HEK293 (cell line): ENCODE results near the gene AFF3.

Source experiments
- CTCF ChIA-PET: fragments of 350-600 bp; formaldehyde crosslinking; extraction: SDS; loops from one replicate; lab custom pipeline; 2021; ENCODE audit warnings: antibody characterized with exemption; lab: Yijun Ruan, JAX
- POLR2A ChIA-PET: fragments of 300-600 bp; formaldehyde crosslinking; extraction: SDS; loops from one replicate; lab custom pipeline; 2020; ENCODE audit warnings: antibody characterized with exemption, inconsistent platforms; lab: Yijun Ruan, JAX
- H3K27ac ChIP-seq: fragments of 200-500 bp; sonication (Bioruptor generic); 2 replicates; pipeline ENCODE4 v1.5.1; 2014; ENCODE audit warnings: low read depth, low read length, control low read depth, inconsistent platforms; ENCODE audit errors: extremely low read depth
- H3K36me3 ChIP-seq, 2 experiments: fragments of 200-500 bp in 1 of 2; sonication (Bioruptor generic) in 1 of 2; 1 replicate in 1 of 2; 2 replicates in 1 of 2; pipeline ENCODE4 v1.5.1; 2014 to 2017; ENCODE audit warnings: inconsistent platforms in 2 of 2, low read length in 2 of 2; ENCODE audit not compliant: control insufficient read depth in 2 of 2, insufficient read depth in 1 of 2
- H3K4me1 ChIP-seq: fragments of 200-500 bp; sonication (Bioruptor generic); 2 replicates; pipeline ENCODE4 v1.5.1; 2014; ENCODE audit warnings: mild to moderate bottlenecking, low read length, inconsistent platforms; ENCODE audit not compliant: control insufficient read depth, insufficient read depth
- H3K4me3 ChIP-seq: 2 replicates; pipeline ENCODE4 v1.5.1; 2011; ENCODE audit warnings: low read depth, mild to moderate bottlenecking, control low read depth, low read length, moderate library complexity
- H3K9me3 ChIP-seq: fragments of 200-500 bp; sonication (Bioruptor generic); 2 replicates; pipeline ENCODE4 v1.5.1; 2014; ENCODE audit warnings: low read depth, low read length, inconsistent platforms; ENCODE audit not compliant: control insufficient read depth, insufficient read depth
- FEZF1 ChIP-seq: fragments of 450-650 bp; formaldehyde crosslinking; IDR thresholded peaks from 2 replicates; pipeline ENCODE4 v1.5.1; 2016; ENCODE audit warnings: missing biosample characterization, missing genetic modification characterization
- GLIS2 ChIP-seq: fragments of 450-650 bp; formaldehyde crosslinking; IDR thresholded peaks from 2 replicates; pipeline ENCODE4 v1.5.1; 2016; ENCODE audit warnings: missing biosample characterization, missing genetic modification characterization
- IKZF3 ChIP-seq: fragments of 450-650 bp; IDR thresholded peaks from 2 replicates; pipeline ENCODE4 v1.5.0; 2018; ENCODE audit warnings: missing biosample characterization, mild to moderate bottlenecking, missing genetic modification characterization, moderate library complexity
- PRDM1 ChIP-seq: fragments of 450-650 bp; formaldehyde crosslinking; IDR thresholded peaks from 2 replicates; pipeline ENCODE4; 2016; ENCODE audit warnings: missing biosample characterization, missing genetic modification characterization
- SETDB1 ChIP-seq: IDR thresholded peaks from one replicate; pipeline ENCODE4 v1.6.1; 2017; ENCODE audit warnings: mild to moderate bottlenecking, low read length, moderate library complexity, mixed read lengths; ENCODE audit not compliant: insufficient read length
- TCF7L2 ChIP-seq: IDR thresholded peaks from 2 replicates; pipeline ENCODE4 v1.6.1; 2011; ENCODE audit warnings: low read depth, mild to moderate bottlenecking, inconsistent platforms, low read length, moderate library complexity, borderline replicate concordance
- YY2 ChIP-seq: fragments of 450-650 bp; formaldehyde crosslinking; IDR thresholded peaks from 2 replicates; pipeline ENCODE4 v1.5.1; 2016; ENCODE audit warnings: missing biosample characterization, missing genetic modification characterization
- ZBTB1 ChIP-seq: fragments of 450-650 bp; formaldehyde crosslinking; IDR thresholded peaks from 2 replicates; pipeline ENCODE4 v1.5.1; 2016; ENCODE audit warnings: missing biosample characterization, missing genetic modification characterization
- ZBTB20 ChIP-seq: fragments of 450-650 bp; formaldehyde crosslinking; IDR thresholded peaks from 2 replicates; pipeline ENCODE4 v1.5.1; 2016; ENCODE audit warnings: missing biosample characterization, missing genetic modification characterization
- ZBTB21 ChIP-seq: fragments of 450-650 bp; formaldehyde crosslinking; IDR thresholded peaks from 2 replicates; pipeline ENCODE4 v1.5.1; 2017; ENCODE audit warnings: missing biosample characterization, missing genetic modification characterization
- ZBTB48 ChIP-seq: fragments of 450-650 bp; formaldehyde crosslinking; IDR thresholded peaks from 2 replicates; pipeline ENCODE4 v1.5.1; 2016; ENCODE audit warnings: missing biosample characterization, missing genetic modification characterization
- ZFP37 ChIP-seq: fragments of 450-650 bp; formaldehyde crosslinking; IDR thresholded peaks from 2 replicates; pipeline ENCODE4 v1.5.1; 2016; ENCODE audit warnings: missing biosample characterization, missing genetic modification characterization
- ZNF114 ChIP-seq: fragments of 450-650 bp; formaldehyde crosslinking; IDR thresholded peaks from 2 replicates; pipeline ENCODE4 v1.5.0; 2017; ENCODE audit warnings: missing biosample characterization, missing genetic modification characterization
- ZNF121 ChIP-seq: fragments of 450-650 bp; formaldehyde crosslinking; IDR thresholded peaks from 2 replicates; pipeline ENCODE4 v1.5.1; 2016; ENCODE audit warnings: missing biosample characterization, missing genetic modification characterization
- ZNF138 ChIP-seq: fragments of 450-650 bp; formaldehyde crosslinking; IDR thresholded peaks from 2 replicates; pipeline ENCODE4 v1.5.1; 2016; ENCODE audit warnings: missing biosample characterization, missing genetic modification characterization, borderline replicate concordance
- ZNF175 ChIP-seq: fragments of 450-650 bp; formaldehyde crosslinking; IDR thresholded peaks from 2 replicates; pipeline ENCODE4 v1.5.1; 2016; ENCODE audit warnings: missing biosample characterization, missing genetic modification characterization
- ZNF202 ChIP-seq: fragments of 450-650 bp; formaldehyde crosslinking; IDR thresholded peaks from 2 replicates; pipeline ENCODE4 v1.5.1; 2016; ENCODE audit warnings: missing biosample characterization, missing genetic modification characterization, borderline replicate concordance
- ZNF274 ChIP-seq, 2 experiments: fragments of 200-500 bp in 1 of 2; fragments of 450-650 bp in 1 of 2; sonication (Bioruptor generic) in 1 of 2; formaldehyde crosslinking in 1 of 2; IDR thresholded peaks; 2 replicates each; pipeline versions ENCODE4 v1.5.1 to v1.6.1; 2014 to 2016; ENCODE audit warnings: borderline replicate concordance in 1 of 2, inconsistent platforms in 1 of 2, low read length in 1 of 2, missing biosample characterization in 1 of 2, missing genetic modification characterization in 1 of 2
- ZNF596 ChIP-seq: fragments of 450-650 bp; IDR thresholded peaks from 2 replicates; pipeline ENCODE4 v1.5.0; 2018; ENCODE audit warnings: missing biosample characterization, mild to moderate bottlenecking, missing genetic modification characterization, moderate library complexity
- TF ChIP-seq, protein P1 (sequence below): fragments of 450-650 bp; formaldehyde crosslinking; IDR thresholded peaks from 2 replicates; pipeline ENCODE4 v1.5.1; 2016; ENCODE audit warnings: missing biosample characterization, missing genetic modification characterization
- TF ChIP-seq, protein P2 (sequence below): fragments of 450-650 bp; formaldehyde crosslinking; IDR thresholded peaks from 2 replicates; pipeline ENCODE4 v1.5.1; 2017; ENCODE audit warnings: missing biosample characterization, missing genetic modification characterization
- TF ChIP-seq, protein P3 (sequence below): fragments of 450-650 bp; formaldehyde crosslinking; conservative IDR thresholded peaks from 2 replicates; pipeline ENCODE4 v1.5.1; 2016; ENCODE audit warnings: low read depth, missing biosample characterization, missing genetic modification characterization

AFF3 gene

DNA sequence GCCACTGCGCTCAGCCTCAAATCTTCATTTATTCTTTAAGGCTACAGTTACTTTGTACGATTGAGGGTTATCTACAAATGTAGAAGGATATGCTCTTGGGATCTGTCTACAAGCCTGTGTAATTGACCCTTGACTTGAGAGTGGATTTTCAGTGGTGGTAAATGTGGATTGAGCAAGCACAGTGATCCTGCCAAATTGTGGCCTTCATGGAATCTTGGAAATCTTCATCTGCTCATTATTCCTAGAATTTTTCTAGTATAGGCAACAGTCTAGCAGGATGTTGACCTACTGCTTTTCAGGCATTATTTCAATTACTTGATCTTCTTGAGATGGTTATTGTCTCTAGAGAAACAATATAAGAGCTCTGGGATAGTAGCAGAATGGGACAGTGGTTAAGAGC is 426.4 kb downstream of the AFF3 start:
- ChIA-PET POLR2A (no interaction called here), CTCF (interaction anchor here (0.6 to 0.7 kb wide), 2 partner anchors 15 to 298 kb away, joined by 3 to 4 read pairs; no protein-coding TSS in a partner anchor)
- no peak overlapping the region for H3K27ac ChIP-seq
- H3K4me1 ChIP-seq: no peaks in the 10 kb centered on the region
- H3K4me3 ChIP-seq: no peak overlapping the region
- no peaks in the 10 kb centered on the region for H3K9me3 ChIP-seq
- TF ChIP-seq ZNF596 (no peak), ZNF138 (tag by site-specific recombination) (no peak), GLIS2 (tag by site-specific recombination) (no peak), ZBTB20 (tag by site-specific recombination) (no peak), ZNF202 (tag by site-specific recombination) (no peak), ZBTB21 (tag by site-specific recombination) (no peak), TCF7L2 (no peak), ZNF274 (IDR thresholded peaks at IDR 0.05; ENCODE audit: low read length) (no peak), ZNF274 (tag by site-specific recombination; IDR thresholded peaks at IDR 0.05; ENCODE audit: borderline replicate concordance) (no peak)
- TF ChIP-seq, protein P1, sequence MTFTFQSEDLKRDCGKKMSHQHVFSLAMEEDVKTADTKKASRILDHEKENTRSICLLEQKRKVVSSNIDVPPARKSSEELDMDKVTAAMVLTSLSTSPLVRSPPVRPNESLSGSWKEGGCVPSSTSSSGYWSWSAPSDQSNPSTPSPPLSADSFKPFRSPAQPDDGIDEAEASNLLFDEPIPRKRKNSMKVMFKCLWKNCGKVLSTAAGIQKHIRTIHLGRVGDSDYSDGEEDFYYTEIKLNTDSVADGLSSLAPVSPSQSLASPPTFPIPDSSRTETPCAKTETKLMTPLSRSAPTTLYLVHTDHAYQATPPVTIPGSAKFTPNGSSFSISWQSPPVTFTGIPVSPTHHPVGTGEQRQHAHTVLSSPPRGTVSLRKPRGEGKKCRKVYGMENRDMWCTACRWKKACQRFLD (tag by site-specific recombination): no peak
- TF ChIP-seq, protein P2, sequence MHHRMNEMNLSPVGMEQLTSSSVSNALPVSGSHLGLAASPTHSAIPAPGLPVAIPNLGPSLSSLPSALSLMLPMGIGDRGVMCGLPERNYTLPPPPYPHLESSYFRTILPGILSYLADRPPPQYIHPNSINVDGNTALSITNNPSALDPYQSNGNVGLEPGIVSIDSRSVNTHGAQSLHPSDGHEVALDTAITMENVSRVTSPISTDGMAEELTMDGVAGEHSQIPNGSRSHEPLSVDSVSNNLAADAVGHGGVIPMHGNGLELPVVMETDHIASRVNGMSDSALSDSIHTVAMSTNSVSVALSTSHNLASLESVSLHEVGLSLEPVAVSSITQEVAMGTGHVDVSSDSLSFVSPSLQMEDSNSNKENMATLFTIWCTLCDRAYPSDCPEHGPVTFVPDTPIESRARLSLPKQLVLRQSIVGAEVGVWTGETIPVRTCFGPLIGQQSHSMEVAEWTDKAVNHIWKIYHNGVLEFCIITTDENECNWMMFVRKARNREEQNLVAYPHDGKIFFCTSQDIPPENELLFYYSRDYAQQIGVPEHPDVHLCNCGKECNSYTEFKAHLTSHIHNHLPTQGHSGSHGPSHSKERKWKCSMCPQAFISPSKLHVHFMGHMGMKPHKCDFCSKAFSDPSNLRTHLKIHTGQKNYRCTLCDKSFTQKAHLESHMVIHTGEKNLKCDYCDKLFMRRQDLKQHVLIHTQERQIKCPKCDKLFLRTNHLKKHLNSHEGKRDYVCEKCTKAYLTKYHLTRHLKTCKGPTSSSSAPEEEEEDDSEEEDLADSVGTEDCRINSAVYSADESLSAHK (tag by site-specific recombination): no peak
- TF ChIP-seq, protein P3, sequence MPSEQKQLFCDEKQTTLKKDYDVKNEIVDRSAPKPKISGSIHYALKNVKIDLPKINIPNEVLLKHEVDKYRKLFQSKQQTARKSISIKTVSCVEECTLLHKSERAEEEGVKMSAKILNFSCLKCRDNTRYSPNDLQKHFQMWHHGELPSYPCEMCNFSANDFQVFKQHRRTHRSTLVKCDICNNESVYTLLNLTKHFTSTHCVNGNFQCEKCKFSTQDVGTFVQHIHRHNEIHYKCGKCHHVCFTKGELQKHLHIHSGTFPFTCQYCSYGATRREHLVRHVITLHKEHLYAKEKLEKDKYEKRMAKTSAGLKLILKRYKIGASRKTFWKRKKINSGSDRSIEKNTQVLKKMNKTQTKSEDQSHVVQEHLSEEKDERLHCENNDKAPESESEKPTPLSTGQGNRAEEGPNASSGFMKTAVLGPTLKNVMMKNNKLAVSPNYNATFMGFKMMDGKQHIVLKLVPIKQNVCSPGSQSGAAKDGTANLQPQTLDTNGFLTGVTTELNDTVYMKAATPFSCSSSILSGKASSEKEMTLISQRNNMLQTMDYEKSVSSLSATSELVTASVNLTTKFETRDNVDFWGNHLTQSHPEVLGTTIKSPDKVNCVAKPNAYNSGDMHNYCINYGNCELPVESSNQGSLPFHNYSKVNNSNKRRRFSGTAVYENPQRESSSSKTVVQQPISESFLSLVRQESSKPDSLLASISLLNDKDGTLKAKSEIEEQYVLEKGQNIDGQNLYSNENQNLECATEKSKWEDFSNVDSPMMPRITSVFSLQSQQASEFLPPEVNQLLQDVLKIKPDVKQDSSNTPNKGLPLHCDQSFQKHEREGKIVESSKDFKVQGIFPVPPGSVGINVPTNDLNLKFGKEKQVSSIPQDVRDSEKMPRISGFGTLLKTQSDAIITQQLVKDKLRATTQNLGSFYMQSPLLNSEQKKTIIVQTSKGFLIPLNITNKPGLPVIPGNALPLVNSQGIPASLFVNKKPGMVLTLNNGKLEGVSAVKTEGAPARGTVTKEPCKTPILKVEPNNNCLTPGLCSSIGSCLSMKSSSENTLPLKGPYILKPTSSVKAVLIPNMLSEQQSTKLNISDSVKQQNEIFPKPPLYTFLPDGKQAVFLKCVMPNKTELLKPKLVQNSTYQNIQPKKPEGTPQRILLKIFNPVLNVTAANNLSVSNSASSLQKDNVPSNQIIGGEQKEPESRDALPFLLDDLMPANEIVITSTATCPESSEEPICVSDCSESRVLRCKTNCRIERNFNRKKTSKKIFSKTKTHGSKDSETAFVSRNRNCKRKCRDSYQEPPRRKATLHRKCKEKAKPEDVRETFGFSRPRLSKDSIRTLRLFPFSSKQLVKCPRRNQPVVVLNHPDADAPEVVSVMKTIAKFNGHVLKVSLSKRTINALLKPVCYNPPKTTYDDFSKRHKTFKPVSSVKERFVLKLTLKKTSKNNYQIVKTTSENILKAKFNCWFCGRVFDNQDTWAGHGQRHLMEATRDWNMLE (tag by site-specific recombination): no peak
- no peaks in the 10 kb centered on the region for H3K36me3 ChIP-seq

GRCh38 chr2:99714349-99714748 is 428.0 kb downstream of the AFF3 start:
- POLR2A ChIA-PET: no interaction called here
- TF ChIP-seq ZFP37: no peak
- no peak for TF ChIP-seq ZNF121 (tag by site-specific recombination)
- TF ChIP-seq ZBTB48 (tag by site-specific recombination): no peak
- no peak for TF ChIP-seq ZBTB1 (tag by site-specific recombination)
- TF ChIP-seq PRDM1 (tag by site-specific recombination): no peak
- no peak for TF ChIP-seq ZNF114 (tag by site-specific recombination)
- no peak for TF ChIP-seq FEZF1 (tag by site-specific recombination)
- no peak for TF ChIP-seq YY2 (tag by site-specific recombination)
- TF ChIP-seq IKZF3: no peak
- no peak for TF ChIP-seq ZNF175 (tag by site-specific recombination)
- no peak for TF ChIP-seq SETDB1
- Histone ChIP-seq H3K36me3 (no peaks in the 10 kb centered on the region), H3K4me3 (no peak overlapping the region), H3K27ac (no peak overlapping the region), H3K9me3 (no peaks in the 10 kb centered on the region), H3K4me1 (no peaks in the 10 kb centered on the region)
- CTCF ChIA-PET: interaction anchor here (0.6 kb wide), 1 partner anchor 129 kb away, joined by 4 read pairs; no protein-coding TSS in a partner anchor
